ENCODE data around the gene IKBKE.
A peak's percentile ranks its signal among the peaks of the same experiment; 100 is the strongest.

IKBKE gene

DNA sequence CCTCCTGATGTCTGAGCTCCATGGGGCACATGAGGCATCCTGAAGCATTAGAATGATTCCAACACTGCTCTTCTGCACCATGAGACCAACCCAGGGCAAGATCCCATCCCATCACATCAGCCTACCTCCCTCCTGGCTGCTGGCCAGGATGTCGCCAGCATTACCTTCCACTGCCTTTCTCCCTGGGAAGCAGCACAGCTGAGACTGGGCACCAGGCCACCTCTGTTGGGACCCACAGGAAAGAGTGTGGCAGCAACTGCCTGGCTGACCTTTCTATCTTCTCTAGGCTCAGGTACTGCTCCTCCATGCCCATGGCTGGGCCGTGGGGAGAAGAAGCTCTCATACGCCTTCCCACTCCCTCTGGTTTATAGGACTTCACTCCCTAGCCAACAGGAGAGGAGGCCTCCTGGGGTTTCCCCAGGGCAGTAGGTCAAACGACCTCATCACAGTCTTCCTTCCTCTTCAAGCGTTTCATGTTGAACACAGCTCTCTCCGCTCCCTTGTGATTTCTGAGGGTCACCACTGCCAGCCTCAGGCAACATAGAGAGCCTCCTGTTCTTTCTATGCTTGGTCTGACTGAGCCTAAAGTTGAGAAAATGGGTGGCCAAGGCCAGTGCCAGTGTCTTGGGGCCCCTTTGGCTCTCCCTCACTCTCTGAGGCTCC is 26.0 kb downstream of the IKBKE start:
- no peak for DNase-seq (ENCODE audit: low read depth)

GRCh38 chr1:206497363-206497762 is 27.1 kb downstream of the IKBKE start:
- no peak for DNase-seq (ENCODE audit: low read depth)

DNA sequence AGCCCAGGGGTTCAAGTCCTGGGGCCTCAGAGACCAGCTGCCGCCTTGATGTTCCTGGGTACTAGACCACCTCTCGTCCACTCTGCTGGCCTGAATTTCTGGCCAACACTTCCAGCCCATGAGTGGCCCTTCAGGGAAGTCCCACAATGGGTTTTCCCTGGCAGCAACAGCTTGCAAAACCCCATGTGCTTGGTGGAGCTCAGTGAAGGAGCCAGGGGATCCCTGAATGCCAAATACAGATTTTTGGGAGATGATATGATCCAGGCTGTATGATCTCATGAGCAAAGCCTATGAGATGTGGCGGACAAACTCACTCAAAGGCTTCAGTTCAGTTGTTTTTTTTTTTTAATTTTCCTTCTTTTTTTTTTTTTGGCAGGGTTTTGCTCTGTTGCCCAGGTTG is 27.5 kb downstream of the IKBKE start:
- DNase-seq (ENCODE audit: low read depth): no peak

DNA sequence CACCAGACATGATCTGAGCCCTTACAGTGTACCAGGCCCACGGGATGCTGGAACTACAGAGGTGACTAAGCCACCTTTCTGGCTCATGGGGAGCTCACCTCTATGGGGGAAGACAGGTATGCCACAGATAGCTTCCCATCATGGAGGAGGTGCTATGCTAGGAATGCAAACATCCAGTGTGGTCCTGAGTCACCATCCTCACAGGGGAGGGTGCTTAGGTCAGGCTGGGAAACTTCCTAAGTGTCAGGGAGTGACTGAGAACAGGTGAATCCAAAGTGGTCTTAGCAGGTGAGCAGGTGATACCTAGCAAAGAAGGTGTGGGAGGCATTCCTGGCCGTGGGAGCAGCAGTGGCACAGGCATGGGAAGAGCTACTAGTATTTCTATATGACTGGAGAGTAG is 28.4 kb downstream of the IKBKE start:
- DNase-seq (ENCODE audit: low read depth): no peak

DNA sequence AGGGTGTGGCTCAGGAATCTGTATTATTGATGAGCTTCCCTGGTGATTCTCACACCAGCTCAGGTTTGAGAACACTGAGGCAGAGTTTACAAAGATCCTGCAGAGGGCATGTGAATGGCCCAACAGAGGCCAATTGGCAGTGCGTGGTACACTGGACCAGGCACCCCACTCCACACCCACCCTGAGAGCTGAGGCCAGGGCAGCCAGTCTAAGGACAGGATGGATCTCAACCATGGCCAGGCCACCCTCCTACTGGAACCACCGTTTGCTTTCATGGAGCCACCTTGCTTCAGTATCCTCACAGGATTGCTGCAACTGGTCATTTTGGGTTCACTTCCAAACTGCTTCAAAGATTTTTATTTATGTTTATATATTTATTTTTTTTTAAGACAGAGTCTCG is 29.8 kb downstream of the IKBKE start:
- DNase-seq (ENCODE audit: low read depth): no peak

GRCh38 chr1:206501881-206502280 is 31.6 kb downstream of the IKBKE start:
- DNase-seq (ENCODE audit: low read depth): no peak

GRCh38 chr1:206502403-206502802 is 32.1 kb downstream of the IKBKE start:
- DNase-seq (ENCODE audit: low read depth): no peak

DNA sequence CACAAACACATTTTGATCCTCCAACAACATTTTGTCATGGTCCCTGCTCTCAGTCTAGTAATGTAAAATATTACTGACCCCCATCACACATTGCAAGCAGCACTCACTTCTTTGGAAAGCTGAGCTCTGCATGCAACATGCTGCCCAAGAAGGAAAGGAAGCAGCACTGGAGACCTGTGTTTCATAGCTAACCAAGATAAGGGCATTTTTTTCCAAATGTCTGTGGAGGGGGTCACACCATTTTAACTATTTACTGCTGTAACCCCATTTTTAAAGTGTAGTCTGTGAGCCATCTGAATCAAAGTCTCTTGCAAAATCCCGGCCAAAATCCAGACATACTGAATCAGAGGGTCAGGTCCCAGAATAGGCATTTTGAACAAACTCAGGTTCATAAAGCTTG is 32.5 kb downstream of the IKBKE start:
- DNase-seq (ENCODE audit: low read depth): no peak

- DNase-seq (ENCODE audit: low read depth): peak; percentile 92
Observed at GRCh38 chr1:206503591-206504362, 33.5 kb downstream of the IKBKE start.

GRCh38 chr1:206504363-206504713 is 34.1 kb downstream of the IKBKE start:
- no peak for DNase-seq (ENCODE audit: low read depth)

DNA sequence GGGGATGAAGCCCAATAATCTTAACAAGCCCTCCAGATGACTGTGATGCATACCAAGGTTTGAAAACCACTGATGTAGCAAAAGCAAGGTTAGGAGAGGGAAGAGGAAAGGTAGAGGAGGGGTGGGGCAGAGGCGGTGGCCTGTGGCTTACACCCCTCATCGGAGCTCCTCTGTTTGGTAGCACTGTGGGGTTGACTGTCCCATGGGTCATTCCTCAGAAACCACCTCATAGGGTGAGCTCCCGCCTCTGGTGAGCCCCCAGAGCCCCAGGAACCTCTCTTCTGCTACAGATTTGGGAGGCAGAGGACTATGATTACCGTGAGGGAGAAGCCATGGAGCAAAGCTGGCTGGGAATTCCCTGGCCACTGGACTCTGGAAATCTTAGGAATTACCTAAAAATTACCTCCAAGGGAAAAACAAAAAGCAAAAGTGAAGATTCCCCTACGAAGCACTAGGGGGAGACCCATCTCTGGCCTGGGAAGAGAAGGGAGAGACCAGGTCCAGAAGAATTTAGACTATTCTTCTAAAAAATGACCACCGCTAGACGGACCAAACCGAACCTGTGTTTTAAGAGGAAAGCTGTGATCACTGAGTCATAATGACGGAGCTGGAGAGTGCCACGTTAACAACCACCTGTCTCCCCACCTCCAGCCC is 35.6 kb downstream of the IKBKE start:
- DNase-seq (ENCODE audit: low read depth): no peak

DNA sequence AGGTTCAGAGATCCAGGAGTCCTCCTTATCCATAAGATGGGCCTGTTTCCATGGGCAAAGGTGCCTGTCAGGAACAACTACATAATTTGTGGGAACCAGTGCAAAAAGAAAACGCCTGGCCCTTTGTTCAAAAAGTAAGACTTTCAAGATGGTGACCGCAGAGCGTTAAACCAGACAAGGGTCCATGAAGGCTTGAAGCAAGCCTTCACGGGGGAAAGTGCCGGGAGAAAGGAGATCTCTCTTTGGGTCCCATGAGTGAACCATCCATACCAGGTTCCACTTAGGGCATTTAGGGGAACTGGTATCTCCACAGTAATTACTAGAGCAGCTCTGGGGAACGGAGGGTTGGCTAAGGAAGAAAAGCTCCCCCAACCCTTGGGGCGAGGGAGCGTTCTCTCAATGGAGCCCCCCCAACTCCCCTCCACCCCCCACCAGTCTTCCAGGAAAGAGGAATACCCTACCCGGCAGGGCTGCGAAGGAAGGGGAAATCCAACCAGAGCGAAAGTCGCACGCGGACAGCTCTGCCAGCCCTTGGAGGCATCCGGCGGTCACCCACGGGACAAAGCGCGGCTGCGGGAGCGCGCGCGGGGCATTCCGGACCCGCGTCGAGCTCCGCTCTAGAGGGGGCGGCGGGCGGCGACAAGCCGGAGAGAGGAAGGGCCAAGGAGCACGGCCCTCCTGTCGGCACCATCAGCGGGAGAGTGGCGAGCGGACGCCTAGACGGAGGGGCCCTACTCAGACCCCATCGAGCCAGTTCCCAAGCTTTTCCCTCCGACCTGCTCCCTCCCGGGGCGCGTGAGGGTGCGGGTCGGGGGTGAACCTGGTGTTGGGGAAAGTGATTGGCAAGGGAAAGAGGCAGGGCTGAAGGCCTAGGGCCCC is 36.4 kb downstream of the IKBKE start:
- no peak for DNase-seq (ENCODE audit: low read depth)

GRCh38 chr1:206507284-206508129 is 37.2 kb downstream of the IKBKE start, which contains the start of gene RASSF5:
TSS of gene RASSF5 (plus strand) at chr1:206507531. CDS start at chr1:206507603, 72 bp downstream.
- no peak for DNase-seq (ENCODE audit: low read depth)

GRCh38 chr1:206508130-206508889 is 38.0 kb downstream of the IKBKE start:
- DNase-seq (ENCODE audit: low read depth): no peak

DNA sequence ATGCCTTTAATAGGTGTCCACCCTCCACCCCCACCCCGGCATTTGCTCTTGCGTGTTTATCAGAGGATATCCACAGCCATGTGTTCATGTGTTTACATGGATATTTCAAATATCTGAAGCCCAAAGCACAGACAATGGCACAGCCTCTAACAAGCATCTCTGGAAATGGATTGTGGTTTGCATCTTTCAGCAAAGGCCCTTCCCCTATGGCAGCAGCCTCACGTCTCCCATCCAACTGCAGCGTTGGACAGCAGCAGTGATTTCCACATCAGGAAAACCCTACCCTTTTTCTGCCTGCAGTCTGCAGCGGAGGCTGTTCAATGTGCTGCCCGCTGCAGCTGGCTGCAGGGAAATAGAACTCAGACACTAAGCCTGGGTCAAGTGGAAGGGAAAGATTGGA is 38.7 kb downstream of the IKBKE start:
- no peak for DNase-seq (ENCODE audit: low read depth)

GRCh38 chr1:206509612-206510257 is 39.5 kb downstream of the IKBKE start:
- no peak for DNase-seq (ENCODE audit: low read depth)

- no peak for DNase-seq (ENCODE audit: low read depth)
Observed at GRCh38 chr1:206510371-206510770, 40.1 kb downstream of the IKBKE start.

DNA sequence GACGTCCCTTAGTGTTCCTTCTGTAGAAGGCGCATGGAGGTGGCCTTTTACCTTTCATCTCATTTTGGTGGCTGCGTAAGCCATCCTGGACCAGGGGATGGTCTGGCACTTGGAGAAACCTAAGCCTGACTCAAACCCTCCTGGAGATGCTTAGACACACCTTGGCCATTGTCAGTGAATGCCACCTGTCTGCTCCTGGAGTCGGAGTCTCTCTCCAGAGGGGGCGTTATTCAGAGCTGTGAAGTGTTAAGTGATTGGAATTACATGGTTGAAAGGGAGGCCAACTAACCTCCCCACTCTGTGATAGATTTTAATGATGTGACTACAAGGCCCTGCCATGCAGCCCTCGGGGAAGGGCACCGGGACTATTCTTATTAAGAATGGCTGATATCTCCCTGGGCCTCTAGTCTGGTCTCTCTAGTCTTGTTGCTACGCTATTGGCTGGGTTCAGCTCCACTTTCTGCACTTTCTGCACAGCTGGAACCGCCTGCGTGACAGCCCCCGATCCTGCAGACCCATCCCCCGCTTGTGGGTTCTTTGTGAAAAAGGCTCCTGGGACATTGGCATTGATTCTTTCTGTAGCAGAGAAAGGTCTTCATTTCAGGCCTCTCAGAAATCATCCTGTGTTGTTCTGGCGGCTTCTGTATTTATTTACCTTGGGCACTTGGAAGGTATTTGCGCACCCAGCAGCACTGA is 41.2 kb downstream of the IKBKE start:
- DNase-seq (ENCODE audit: low read depth): no peak

Data from HS-27A (cell line).